GM11168 (cell line): ENCODE measurements around the gene COPB2.
"Not testable (repeated sequence)": the region's sequence is repeated elsewhere in the genome, so short reads cannot be mapped to it uniquely, and the experiment has no call there.

Experiments
- in situ Hi-C: fragments of 300-500 bp; cut with MboI; formaldehyde crosslinking; loops from one replicate; pipeline ENCODE4 v1.12.0; 2022; ENCODE audit warnings: low sequenced_read_pairs; ENCODE audit not compliant: unreplicated experiment

Gene COPB2

GRCh38 chr3:139389552-139390368 is at the start of gene COPB2:
Gene COPB2, minus strand, starts transcription at chr3:139389647. Its CDS starts 97 bp downstream, at chr3:139389550.
- in situ Hi-C loops = no loop called here

DNA sequence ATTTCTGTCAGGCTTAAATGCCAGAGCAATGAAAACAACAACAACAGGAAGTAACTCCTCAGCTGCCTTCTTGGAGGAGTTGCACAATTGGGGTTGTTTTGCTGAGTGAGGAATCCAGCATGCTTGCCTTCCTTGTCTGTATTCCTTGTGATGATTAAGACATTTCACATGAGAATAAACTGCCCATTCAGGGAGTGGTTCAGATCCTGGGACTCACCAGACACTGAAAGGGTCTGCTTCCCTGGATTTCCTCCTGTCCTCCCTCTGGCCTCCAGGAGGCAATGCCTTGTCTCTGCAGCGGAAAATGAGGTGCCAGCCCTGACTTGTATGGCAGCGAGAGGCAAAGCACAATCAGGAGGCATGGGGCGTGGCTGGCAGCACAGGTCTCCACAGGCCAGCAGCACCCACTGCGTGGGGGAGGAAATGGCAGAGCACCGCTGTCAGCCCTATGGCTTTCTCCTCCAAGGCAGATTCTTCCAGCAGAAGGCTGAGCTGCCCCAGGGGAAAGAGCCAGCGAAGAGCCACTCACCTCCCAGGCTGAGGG is 45.4 kb upstream of the COPB2 start:
- in situ Hi-C loops = loop anchor here (25.0 kb wide), 1 partner anchor 502 kb away; the partner anchor contains the start of gene CLSTN2

DNA sequence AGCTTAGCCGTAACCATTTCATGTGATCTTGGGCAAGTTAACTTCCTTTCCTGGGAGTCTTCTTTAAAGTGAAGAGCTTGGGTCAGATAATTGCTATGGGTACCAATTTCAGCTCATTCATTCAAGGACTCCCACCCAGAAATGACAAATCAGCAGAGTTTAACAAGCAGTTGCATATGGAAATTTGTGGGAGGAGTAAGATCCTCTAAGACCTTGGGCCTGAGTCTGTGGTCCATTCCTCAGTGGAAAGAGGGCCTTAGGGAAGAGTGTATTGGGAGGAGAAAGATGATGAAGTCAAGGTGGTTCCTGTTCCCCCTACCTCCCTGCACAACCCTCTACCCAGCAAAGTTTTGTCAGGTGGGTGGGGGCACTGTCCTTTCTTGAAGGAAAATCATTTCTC is 44.8 kb upstream of the COPB2 start:
- in situ Hi-C loops = loop anchor here (25.0 kb wide), 1 partner anchor 503 kb away; the partner anchor contains the start of gene CLSTN2

GRCh38 chr3:139433089-139433488 is 43.6 kb upstream of the COPB2 start:
- in situ Hi-C loops = loop anchor here (25.0 kb wide), 1 partner anchor 504 kb away; the partner anchor contains the start of gene CLSTN2

GRCh38 chr3:139430493-139430892 is 41.0 kb upstream of the COPB2 start:
- in situ Hi-C loops = loop anchor here (25.0 kb wide), 1 partner anchor 507 kb away; the partner anchor contains the start of gene CLSTN2

DNA sequence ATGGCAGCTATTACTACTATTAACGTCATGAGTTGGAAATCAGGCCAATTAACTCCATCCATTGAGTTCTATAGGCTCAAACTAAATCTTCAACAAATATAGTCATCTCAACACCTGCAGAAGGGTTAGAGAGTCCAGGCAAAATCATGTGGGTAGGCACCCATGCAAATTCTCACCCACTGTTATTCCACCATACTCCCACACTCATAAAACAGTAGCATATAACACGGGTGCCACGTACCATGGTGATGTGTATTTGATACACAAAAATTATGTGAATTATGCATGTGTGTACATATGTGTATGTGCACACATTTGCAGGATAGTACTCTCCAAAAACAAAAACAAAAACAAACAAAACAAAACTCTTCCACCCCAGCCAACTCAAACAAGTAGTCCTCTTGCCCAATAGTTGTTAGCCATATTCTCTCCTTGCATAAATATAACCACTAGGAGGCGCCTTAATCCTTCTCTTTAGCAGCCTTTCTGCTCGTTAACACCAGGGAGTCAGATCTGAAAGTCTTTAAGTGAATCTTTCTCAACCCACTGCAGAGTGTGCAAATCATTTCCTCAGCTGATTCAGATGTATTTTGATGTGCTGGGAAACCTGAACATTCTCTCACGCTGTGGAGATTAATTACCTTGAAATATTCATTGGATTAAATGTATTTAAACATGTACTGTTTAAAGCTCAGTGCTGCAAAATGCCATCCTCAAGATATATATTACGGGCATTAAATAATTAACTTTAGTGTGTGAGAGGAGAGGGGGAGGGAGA is 38.0 kb upstream of the COPB2 start:
- in situ Hi-C loops = loop anchor here (10.0 to 25.0 kb wide), 2 partner anchors 117 to 510 kb away; partner anchors contain the start of gene CLSTN2

GRCh38 chr3:139425745-139426400 is 36.4 kb upstream of the COPB2 start:
- in situ Hi-C loops = loop anchor here (10.0 to 25.0 kb wide), 2 partner anchors 119 to 511 kb away; partner anchors contain the start of gene CLSTN2

DNA sequence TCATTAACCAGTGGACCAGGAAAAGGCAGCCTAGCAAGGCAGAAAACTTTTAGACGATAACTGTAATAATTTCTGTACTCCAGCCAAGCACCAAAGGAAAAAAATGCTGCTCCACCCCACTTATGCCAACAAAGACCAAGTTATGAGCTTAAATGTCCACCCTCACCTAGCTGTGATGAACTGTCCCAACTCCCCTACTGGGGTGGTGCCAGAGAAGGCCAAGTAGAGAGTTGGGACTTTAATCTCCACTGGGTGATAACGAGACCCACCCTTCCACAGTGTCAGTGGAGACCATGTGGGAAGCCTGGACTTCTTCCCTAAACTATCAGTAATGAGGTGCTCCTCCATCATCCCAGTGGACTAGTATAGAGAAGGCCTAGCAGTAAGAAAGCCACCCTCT is 33.8 kb upstream of the COPB2 start:
- in situ Hi-C loops = loop anchor here (10.0 kb wide), 1 partner anchor 122 kb away; no protein-coding TSS in a partner anchor

GRCh38 chr3:139421460-139421859 is 32.0 kb upstream of the COPB2 start:
- in situ Hi-C loops = loop anchor here (10.0 kb wide), 1 partner anchor 123 kb away; no protein-coding TSS in a partner anchor

GRCh38 chr3:139421040-139421439 is 31.6 kb upstream of the COPB2 start:
- in situ Hi-C loops = loop anchor here (10.0 kb wide), 1 partner anchor 124 kb away; no protein-coding TSS in a partner anchor

DNA sequence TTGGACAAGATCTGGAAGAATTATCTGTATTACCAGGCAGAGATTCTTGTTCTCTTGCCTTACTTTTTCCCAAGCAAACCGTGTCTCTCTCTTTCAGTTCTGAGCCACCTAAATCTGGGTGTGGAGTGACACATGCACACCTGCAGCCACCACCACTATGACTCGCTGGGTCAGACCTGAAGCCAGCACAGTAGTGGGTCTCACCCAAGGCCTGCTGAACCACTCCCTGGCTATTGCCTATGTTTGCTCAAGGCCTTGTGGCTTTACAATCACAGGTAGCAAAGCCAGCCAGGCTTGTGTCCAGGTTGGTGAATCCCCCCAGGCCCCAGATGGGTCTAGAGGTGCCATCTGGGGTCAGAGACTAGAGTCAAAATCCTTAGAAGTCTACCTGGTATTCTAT is 28.7 kb upstream of the COPB2 start:
- in situ Hi-C loops = no loop called here

GRCh38 chr3:139416275-139416674 is 26.8 kb upstream of the COPB2 start:
- in situ Hi-C loops = no loop called here

DNA sequence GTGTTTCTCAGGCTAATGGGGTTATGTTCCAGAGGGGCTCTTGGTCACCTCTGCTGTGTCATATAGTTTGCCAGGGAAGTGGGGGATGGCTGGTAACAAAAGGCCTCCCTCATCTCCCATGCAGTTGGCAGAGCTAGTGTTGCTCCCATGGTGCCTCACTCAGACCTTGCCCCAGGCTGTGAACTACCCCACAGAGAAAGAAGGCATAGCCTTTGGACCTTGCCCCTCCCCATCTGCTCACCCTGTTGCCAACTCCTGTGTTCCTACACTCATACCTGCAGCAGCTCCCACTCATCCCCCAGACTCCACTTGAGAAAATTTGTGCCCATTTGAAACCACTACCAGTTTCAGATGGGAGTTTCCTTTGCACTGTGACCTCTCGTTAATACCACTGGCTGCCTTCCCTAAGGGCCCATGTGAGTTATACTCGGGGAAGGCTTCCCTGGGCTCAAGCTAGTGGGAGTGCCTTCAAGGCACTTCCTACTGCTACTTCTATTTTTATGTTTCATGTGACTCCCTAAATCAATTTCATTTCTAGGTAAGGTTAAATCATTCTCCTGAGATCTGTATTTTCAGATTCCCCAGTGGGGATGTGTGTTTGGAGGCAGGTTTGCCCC is 25.3 kb upstream of the COPB2 start:
- in situ Hi-C loops = no loop called here

- in situ Hi-C loops = not testable (repeated sequence)
These were observed 23.4 kb upstream of the COPB2 start for GRCh38 chr3:139412891-139413290.

DNA sequence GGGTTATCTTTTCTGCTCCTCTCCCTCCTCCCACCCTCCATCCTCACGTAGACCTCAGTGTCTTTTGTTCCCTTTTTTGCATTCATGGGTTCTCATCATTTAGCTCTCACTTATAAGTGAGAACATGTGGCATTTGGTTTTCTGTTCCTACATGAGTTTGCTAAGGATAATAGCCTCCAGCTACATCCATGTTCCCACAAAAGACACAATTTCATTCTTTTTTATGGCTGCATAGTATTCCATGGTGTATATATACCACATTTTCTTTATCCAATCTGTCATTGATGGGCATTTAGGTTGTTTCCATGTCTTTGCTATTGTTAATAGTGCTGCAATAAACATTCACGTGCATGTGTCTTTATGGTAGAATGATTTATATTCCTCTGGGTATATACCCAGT is 11.7 kb upstream of the COPB2 start:
- in situ Hi-C loops = not testable (repeated sequence)

- in situ Hi-C loops = no loop called here
These were observed 7.3 kb upstream of the COPB2 start for GRCh38 chr3:139396707-139397106.

GRCh38 chr3:139394116-139394515 is 4.7 kb upstream of the COPB2 start:
- in situ Hi-C loops = no loop called here

- in situ Hi-C loops = no loop called here
These were observed 461 bp downstream of the COPB2 start for GRCh38 chr3:139388821-139389551.

GRCh38 chr3:139388077-139388476 is 1.4 kb downstream of the COPB2 start:
- in situ Hi-C loops = no loop called here
